22Rv1 (cell line): ENCODE measurements around the gene PSMG4.

Source experiments
- CTCF ChIP-seq: fragments of 450-650 bp; IDR thresholded peaks from 2 replicates; pipeline ENCODE4 v1.5.1; 2017; ENCODE audit warnings: mild to moderate bottlenecking
- ZFX ChIP-seq: fragments of 450-650 bp; IDR thresholded peaks from 2 replicates; pipeline ENCODE4 v1.6.1; 2017; ENCODE audit warnings: antibody characterized with exemption, borderline replicate concordance

- TF ChIP-seq CTCF (no peak), ZFX (no peak)
Measured at GRCh38 chr6:3230256-3230882, 28.4 kb upstream of the PSMG4 start.
